GM12874 (cell line): Measurements from ENCODE around the gene FRYL.

Experiments
- TF ChIP-seq, protein P1 (sequence below): IDR thresholded peaks from 2 replicates; pipeline ENCODE4 v1.5.1; 2011; ENCODE audit warnings: low read depth, mild to moderate bottlenecking, control low read depth, low read length, moderate library complexity; ENCODE audit not compliant: insufficient read depth

Gene FRYL

DNA sequence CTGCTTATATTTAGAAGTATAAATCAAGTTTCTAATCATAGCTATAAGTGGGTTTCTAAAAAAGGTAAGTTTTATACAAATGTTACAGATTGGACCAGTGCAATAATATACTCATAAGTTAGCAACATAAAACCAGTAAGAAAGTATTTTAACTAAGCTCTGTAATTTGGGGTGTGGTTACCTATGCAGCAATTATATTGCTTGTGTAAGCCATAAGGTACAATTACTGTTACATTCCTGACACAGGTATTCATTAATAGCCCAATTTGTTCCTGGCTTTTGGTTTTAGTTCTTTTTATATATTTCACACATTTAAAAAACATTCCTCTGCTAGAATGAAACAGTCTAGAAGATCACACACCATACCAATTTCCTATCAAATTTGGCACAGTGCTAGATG is 115.1 kb downstream of the FRYL start:
- TF ChIP-seq, protein P1, sequence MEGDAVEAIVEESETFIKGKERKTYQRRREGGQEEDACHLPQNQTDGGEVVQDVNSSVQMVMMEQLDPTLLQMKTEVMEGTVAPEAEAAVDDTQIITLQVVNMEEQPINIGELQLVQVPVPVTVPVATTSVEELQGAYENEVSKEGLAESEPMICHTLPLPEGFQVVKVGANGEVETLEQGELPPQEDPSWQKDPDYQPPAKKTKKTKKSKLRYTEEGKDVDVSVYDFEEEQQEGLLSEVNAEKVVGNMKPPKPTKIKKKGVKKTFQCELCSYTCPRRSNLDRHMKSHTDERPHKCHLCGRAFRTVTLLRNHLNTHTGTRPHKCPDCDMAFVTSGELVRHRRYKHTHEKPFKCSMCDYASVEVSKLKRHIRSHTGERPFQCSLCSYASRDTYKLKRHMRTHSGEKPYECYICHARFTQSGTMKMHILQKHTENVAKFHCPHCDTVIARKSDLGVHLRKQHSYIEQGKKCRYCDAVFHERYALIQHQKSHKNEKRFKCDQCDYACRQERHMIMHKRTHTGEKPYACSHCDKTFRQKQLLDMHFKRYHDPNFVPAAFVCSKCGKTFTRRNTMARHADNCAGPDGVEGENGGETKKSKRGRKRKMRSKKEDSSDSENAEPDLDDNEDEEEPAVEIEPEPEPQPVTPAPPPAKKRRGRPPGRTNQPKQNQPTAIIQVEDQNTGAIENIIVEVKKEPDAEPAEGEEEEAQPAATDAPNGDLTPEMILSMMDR, result no peak

DNA sequence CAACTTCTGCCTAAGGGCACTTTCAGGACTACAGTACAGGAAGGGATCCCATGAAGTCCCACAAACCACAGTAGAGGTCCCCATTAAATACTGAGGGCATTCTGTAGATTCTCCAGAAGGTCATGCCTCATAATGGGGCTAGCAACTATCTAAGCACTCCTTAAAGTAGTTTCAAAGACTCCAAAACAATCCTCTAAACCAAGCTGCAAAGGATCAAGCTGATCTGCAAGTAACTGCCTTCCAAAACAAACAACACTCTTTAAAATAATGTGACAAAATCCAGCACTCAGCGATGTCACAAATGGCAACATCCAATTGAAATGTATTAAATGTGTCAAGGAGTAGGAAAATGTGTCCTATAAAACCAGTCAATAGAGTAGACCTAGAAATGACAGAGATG is 118.7 kb downstream of the FRYL start:
- TF ChIP-seq, protein P1, result no peak

DNA sequence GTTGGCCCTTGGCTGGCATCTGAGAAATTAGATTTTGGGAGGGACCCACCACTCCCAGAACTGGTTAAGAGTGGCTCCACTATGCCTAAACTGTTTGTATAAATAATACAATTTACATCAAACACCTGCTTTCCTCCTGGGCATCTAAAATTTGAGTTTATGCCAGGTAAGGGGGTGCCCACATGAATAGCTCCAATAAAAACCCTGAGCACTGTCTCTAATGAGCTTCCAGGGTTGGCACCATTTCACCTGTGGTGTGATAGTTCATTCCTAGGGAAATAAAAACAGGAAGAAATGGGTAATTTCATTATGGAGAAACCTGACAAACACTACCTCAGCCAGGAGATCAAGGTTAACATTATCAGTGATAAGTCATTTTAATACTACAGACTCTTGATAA is 119.7 kb downstream of the FRYL start:
- TF ChIP-seq, protein P1, result no peak

DNA sequence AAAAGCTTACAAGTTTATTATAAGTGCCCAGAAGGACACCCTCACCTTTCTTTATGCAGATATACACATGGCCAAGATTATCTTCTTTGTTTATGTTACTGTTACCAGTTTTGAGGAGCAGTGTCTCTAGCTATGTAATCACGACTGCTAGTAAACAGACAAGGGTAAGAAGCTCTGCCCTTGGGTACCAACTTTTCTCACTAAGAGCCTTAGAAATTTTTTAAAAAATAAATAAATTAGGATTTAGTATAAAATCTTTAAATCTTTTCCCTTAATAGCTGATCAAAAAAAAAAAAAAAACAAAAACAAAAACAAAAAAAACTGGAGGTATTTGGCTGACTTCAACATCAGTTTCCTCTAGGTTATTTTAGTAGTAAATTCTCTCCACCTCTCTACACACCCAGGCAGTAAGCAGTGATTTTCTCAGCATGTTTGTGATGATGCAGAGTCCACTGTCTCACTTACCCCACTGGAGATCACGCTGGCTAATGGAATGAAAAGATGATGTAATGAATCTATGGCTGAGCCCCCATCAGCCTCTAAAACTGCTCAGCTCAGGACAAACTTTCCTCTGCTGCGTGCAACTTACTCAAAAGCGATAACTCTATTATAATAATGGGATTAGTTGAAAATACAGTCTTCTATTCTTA is 125.9 kb downstream of the FRYL start:
- TF ChIP-seq, protein P1, result no peak

DNA sequence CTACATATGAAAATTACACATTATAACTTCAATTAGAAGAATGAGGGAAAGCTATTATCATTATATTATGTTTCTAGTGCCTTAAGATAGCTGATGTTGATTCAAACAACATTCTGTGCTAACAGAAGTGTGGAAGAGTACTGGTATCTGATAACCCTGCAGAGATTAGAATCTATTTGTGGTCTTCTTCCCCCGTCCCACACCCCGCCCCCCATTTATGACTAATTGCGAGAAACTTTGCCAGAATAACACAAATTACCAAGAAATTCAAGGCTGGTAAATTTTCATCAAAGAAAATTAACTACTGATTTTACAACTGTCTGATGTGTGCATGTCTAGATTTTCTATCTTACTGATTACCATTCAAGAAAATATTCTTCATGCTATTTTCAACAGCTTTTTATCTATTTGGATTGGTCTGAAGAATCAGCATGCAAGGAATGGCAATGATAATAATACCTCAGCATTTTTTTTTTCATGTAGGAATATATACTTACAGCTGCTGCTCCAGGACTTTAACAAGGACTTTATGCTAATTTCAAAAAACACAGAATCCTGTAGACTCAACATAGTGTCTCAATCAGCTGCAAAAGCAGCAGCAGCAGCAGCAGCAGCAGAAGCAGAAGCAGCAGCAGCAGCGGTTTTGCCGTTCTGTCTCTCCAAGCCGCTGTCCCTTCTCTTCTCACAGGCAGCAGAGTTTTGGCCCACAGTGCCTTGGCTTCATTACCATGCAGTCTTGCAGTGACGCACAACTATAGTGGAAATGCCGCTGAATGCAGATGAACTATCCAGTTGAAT is 126.7 kb downstream of the FRYL start:
- TF ChIP-seq, protein P1, result no peak

DNA sequence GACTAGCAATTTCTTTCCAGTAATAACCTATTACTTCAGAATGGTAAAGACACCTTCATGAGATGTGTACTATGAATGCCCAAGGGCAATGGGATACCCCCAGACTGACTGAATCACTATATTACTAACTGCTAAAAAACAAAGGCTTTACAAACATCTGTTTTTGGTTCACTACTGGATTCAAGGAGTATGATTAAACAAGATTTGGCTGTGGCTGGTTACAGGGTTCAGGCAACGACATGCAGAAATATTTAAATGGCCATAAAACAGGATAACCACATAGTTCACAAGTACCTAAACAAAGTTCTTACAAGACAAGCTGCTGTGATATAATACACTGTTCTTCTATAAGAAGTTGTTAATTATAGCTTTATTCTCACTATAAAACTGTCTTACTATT is 128.2 kb downstream of the FRYL start:
- TF ChIP-seq, protein P1, result no peak

DNA sequence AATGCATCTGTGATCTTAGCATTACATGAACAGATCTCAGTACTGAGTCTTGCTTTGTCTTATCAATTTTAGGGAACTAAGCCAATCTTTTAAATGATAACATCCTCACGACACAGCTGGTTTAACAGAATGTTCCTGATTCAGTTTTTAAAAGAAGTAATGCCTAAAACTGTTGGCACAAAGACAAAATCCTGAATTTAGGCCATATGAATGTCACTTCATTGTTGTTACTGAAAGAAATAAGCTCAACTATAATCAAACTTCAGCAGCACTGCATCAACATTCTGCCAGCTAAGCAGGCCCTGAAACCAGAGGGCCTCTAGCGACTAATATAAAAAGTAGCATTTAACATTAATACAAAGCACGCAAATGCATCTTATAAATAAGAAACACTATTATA is 130.6 kb downstream of the FRYL start:
- TF ChIP-seq, protein P1, result no peak
